CD4-positive, alpha-beta T cell (primary cell): Measurements from ENCODE around the gene TRIM16. TPM values are rescaled to one million over a fixed set of nuclear protein-coding genes. Genes with fewer than 3 reads are reported as not detected.
"Not testable (repeated sequence)": the region's sequence is repeated elsewhere in the genome, so short reads cannot be mapped to it uniquely, and the experiment has no call there.

Experiments used
- ATAC-seq: fragments of 200-7000 bp; cut with Tn5 transposase; one replicate; pipeline ENCODE4 v1.10.0; 2022; ENCODE audit warnings: mild to moderate bottlenecking; ENCODE audit not compliant: poor library complexity
- CTCF ChIA-PET: fragments of 350-600 bp; sonication (Branson Sonifier 250); formaldehyde crosslinking; loops from one replicate; lab custom pipeline; 2021; ENCODE audit warnings: antibody characterized with exemption, inconsistent platforms; lab: Charles Lee
- POLR2A ChIA-PET: fragments of 350-600 bp; sonication (Branson Sonifier 250); formaldehyde crosslinking; loops from one replicate; lab custom pipeline; 2021; ENCODE audit warnings: antibody characterized with exemption, inconsistent platforms; lab: Charles Lee
- DNase-seq, 14 experiments: peaks; one replicate each; pipeline ENCODE4 v3.0.0-alpha.2; 2013 to 2020; ENCODE audit warnings: mixed read lengths in 2 of 14
- H3K27ac ChIP-seq, 2 donors: one replicate each; pipeline versions ENCODE4 v1.5.1 to v1.7.0; 2013; ENCODE audit warnings: low read length in 2 of 2, low read depth in 1 of 2, mild to moderate bottlenecking in 1 of 2
- H3K27me3 ChIP-seq, 2 experiments: 1 replicate in 1 of 2; 2 replicates in 1 of 2; pipeline versions ENCODE4 v1.6.1 to v1.7.0; 2013; ENCODE audit warnings: low read length in 2 of 2, control low read depth in 1 of 2, mild to moderate bottlenecking in 1 of 2, moderate library complexity in 1 of 2; ENCODE audit not compliant: insufficient read depth in 2 of 2, control insufficient read depth in 1 of 2
- H3K36me3 ChIP-seq: one replicate; pipeline ENCODE4 v1.6.1; 2013; ENCODE audit warnings: low read length, control low read depth; ENCODE audit not compliant: insufficient read depth
- H3K4me1 ChIP-seq: one replicate; pipeline ENCODE4 v1.6.1; 2013; ENCODE audit warnings: low read length, control low read depth; ENCODE audit not compliant: insufficient read depth
- H3K4me3 ChIP-seq: one replicate; pipeline ENCODE4 v1.5.1; 2013; ENCODE audit warnings: mild to moderate bottlenecking, low read length, moderate library complexity
- H3K9me3 ChIP-seq, 2 experiments: 1 replicate in 1 of 2; 2 replicates in 1 of 2; pipeline versions ENCODE4 v1.6.1 to v1.7.0; 2013; ENCODE audit warnings: low read length in 2 of 2, mild to moderate bottlenecking in 2 of 2, control low read depth in 1 of 2, moderate library complexity in 1 of 2; ENCODE audit not compliant: control insufficient read depth in 1 of 2, insufficient read depth in 1 of 2
- H3K27ac Mint-ChIP-seq: one replicate; pipeline ENCODE4 v1.8.0; 2020; ENCODE audit warnings: mixed read lengths
- H3K27me3 Mint-ChIP-seq: one replicate; pipeline ENCODE4 v1.8.0; 2021; ENCODE audit warnings: mixed read lengths
- H3K36me3 Mint-ChIP-seq: one replicate; pipeline ENCODE4 v1.8.0; 2021; ENCODE audit warnings: low read depth, mixed read lengths
- H3K4me1 Mint-ChIP-seq: one replicate; pipeline ENCODE4 v1.8.0; 2021; ENCODE audit warnings: low read depth, mixed read lengths
- H3K4me3 Mint-ChIP-seq: one replicate; pipeline ENCODE4 v1.8.0; 2020; ENCODE audit warnings: mild to moderate bottlenecking, mixed read lengths
- H3K9me3 Mint-ChIP-seq: one replicate; pipeline ENCODE4 v1.8.0; 2020; ENCODE audit warnings: mixed read lengths
- CTCF ChIP-seq: fragments of 200-600 bp; IDR thresholded peaks from one replicate; pipeline ENCODE4 v1.8.0; 2022; ENCODE audit warnings: antibody characterized with exemption, mild to moderate bottlenecking
- intact Hi-C, 2 experiments: fragments of 100-400 bp; cut with DNase I in 1 of 2; cut with micrococcal nuclease in 1 of 2; formaldehyde crosslinking; loops; one replicate each; pipeline versions ENCODE4 v1.15.1 to v1.9.0; 2023 to 2025; cut with DNase I, micrococcal nuclease
- total RNA-seq, 174 experiments: library from RNA in 2 of 174; stranded (reverse) in 2 of 174; gene quantifications; one replicate each; pipeline ENCODE4 v1.2.3 and lab custom pipeline; 2021 to 2026

TRIM16 gene
- total RNA-seq, 2 experiments from 2014 or later, result 5.6 to 5.7 TPM

GRCh38 chr17:15657868-15658267 lies 26.2 kb downstream of the TRIM16 start:
- no peaks in the 10 kb centered on the region for H3K36me3 Mint-ChIP-seq

GRCh38 chr17:15654886-15655561 lies 29.1 kb downstream of the TRIM16 start:
- H3K4me1 Mint-ChIP-seq, result peaks cover 10% of the 10 kb centered on the region
- DNase-seq, result no peak
- TF ChIP-seq CTCF, result no peak
- H3K36me3 Mint-ChIP-seq, result no peaks in the 10 kb centered on the region
- no peak overlapping the region for H3K27ac Mint-ChIP-seq
- Histone ChIP-seq H3K9me3 (no peaks in the 10 kb centered on the region), H3K27ac (no peak overlapping the region), H3K4me3 (no peak overlapping the region), H3K27me3 (no peaks in the 10 kb centered on the region), H3K36me3 (peaks cover 7% of the 10 kb centered on the region), H3K4me1 (peaks cover 12% of the 10 kb centered on the region)
- no peak for ATAC-seq
- CTCF ChIA-PET, result no interaction called here
- H3K4me3 Mint-ChIP-seq, result no peak overlapping the region
- POLR2A ChIA-PET, result no interaction called here
- H3K9me3 Mint-ChIP-seq, result no peaks in the 10 kb centered on the region
- intact Hi-C loops, result no loop called here
- no peaks in the 10 kb centered on the region for H3K27me3 Mint-ChIP-seq

More at GRCh38 chr17:15657868-15658267, 26.2 kb downstream of the TRIM16 start:
- no peak overlapping the region for H3K27ac Mint-ChIP-seq
- H3K27me3 Mint-ChIP-seq, result no peaks in the 10 kb centered on the region
- Histone ChIP-seq H3K4me1 (no peaks in the 10 kb centered on the region), H3K4me3 (no peak overlapping the region), H3K9me3 (no peaks in the 10 kb centered on the region), H3K36me3 (peaks cover 7% of the 10 kb centered on the region), H3K27me3 (no peaks in the 10 kb centered on the region), H3K27ac (no peak overlapping the region)
- intact Hi-C loops, result no loop called here
- H3K9me3 Mint-ChIP-seq, result no peaks in the 10 kb centered on the region
- TF ChIP-seq CTCF, result no peak
- ChIA-PET POLR2A (no interaction called here), CTCF (no interaction called here)
- DNase-seq (no peak), ATAC-seq (no peak)
- no peaks in the 10 kb centered on the region for H3K4me1 Mint-ChIP-seq
- no peak overlapping the region for H3K4me3 Mint-ChIP-seq

GRCh38 chr17:15654401-15654800 lies 29.7 kb downstream of the TRIM16 start:
- CTCF ChIA-PET, H3K27me3 ChIP-seq, H3K4me3 Mint-ChIP-seq, POLR2A ChIA-PET, H3K9me3 ChIP-seq, H3K27me3 Mint-ChIP-seq, H3K27ac Mint-ChIP-seq, H3K9me3 Mint-ChIP-seq, intact Hi-C loops, H3K27ac ChIP-seq, DNase-seq, ATAC-seq, H3K36me3 ChIP-seq, H3K4me1 Mint-ChIP-seq, H3K4me3 ChIP-seq, H3K36me3 Mint-ChIP-seq: not testable (repeated sequence)
- H3K4me1 ChIP-seq, result peaks cover 12% of the 10 kb centered on the region

- no peak for ATAC-seq
- Mint-ChIP-seq H3K27me3 (no peaks in the 10 kb centered on the region), H3K27ac (no peak overlapping the region), H3K4me1 (peaks cover 10% of the 10 kb centered on the region), H3K9me3 (no peaks in the 10 kb centered on the region), H3K4me3 (no peak overlapping the region), H3K36me3 (no peaks in the 10 kb centered on the region)
- no peak overlapping the region for H3K4me3 ChIP-seq
- no peaks in the 10 kb centered on the region for H3K9me3 ChIP-seq
- peaks cover 5% of the 10 kb centered on the region for H3K36me3 ChIP-seq
- H3K27me3 ChIP-seq, result no peaks in the 10 kb centered on the region
- intact Hi-C loops, result no loop called here
- H3K4me1 ChIP-seq, result peaks cover 12% of the 10 kb centered on the region
- no peak overlapping the region for H3K27ac ChIP-seq
- TF ChIP-seq CTCF, result no peak
- CTCF ChIA-PET, result no interaction called here
- POLR2A ChIA-PET, result no interaction called here
- no peak for DNase-seq
These were observed 31.2 kb downstream of the TRIM16 start for GRCh38 chr17:15652960-15653359.
